ENCODE measurements around the gene SCARB1.

SCARB1 gene

GRCh38 chr12:124774462-124775167 is 89.0 kb downstream of the SCARB1 start:
- peak; percentile 72 for DNase-seq (ENCODE audit: low spot score)

GRCh38 chr12:124774054-124774461 is 89.6 kb downstream of the SCARB1 start:
- DNase-seq (ENCODE audit: low spot score), result no peak

GRCh38 chr12:124772289-124773170 is 91.1 kb downstream of the SCARB1 start:
- no peak for DNase-seq (ENCODE audit: low spot score)

- DNase-seq (ENCODE audit: low spot score), result peak; percentile 81
Observed at GRCh38 chr12:124771462-124772288, 92.0 kb downstream of the SCARB1 start.

GRCh38 chr12:124770728-124771127 is 92.9 kb downstream of the SCARB1 start:
- DNase-seq (ENCODE audit: low spot score), result no peak

GRCh38 chr12:124769881-124770512 is 93.7 kb downstream of the SCARB1 start:
- DNase-seq (ENCODE audit: low spot score), result no peak

GRCh38 chr12:124769163-124769530 is 94.5 kb downstream of the SCARB1 start:
- no peak for DNase-seq (ENCODE audit: low spot score)

GRCh38 chr12:124768452-124769162 is 95.1 kb downstream of the SCARB1 start:
- DNase-seq (ENCODE audit: low spot score), result no peak

GRCh38 chr12:124767066-124767821 is 96.4 kb downstream of the SCARB1 start:
- DNase-seq (ENCODE audit: low spot score), result peak; percentile 72

GRCh38 chr12:124766727-124767065 is 97.0 kb downstream of the SCARB1 start:
- no peak for DNase-seq (ENCODE audit: low spot score)

GRCh38 chr12:124765581-124766489 is 97.8 kb downstream of the SCARB1 start:
- no peak for DNase-seq (ENCODE audit: low spot score)

- no peak for DNase-seq (ENCODE audit: low spot score)
Observed at GRCh38 chr12:124764870-124765580, 98.6 kb downstream of the SCARB1 start.

GRCh38 chr12:124764451-124764850 is 99.2 kb downstream of the SCARB1 start:
- no peak for DNase-seq (ENCODE audit: low spot score)

GRCh38 chr12:124763594-124763979 is 100.1 kb downstream of the SCARB1 start:
- DNase-seq (ENCODE audit: low spot score), result no peak

- no peak for DNase-seq (ENCODE audit: low spot score)
Observed at GRCh38 chr12:124762791-124763593, 100.7 kb downstream of the SCARB1 start.

- no peak for DNase-seq (ENCODE audit: low spot score)
Observed at GRCh38 chr12:124762384-124762783, 101.3 kb downstream of the SCARB1 start.

GRCh38 chr12:124761871-124762270 is 101.8 kb downstream of the SCARB1 start:
- DNase-seq (ENCODE audit: low spot score), result no peak

- no peak for DNase-seq (ENCODE audit: low spot score)
Observed at GRCh38 chr12:124761056-124761455, 102.6 kb downstream of the SCARB1 start.
